Ascending aorta (tissue), 2 donors: ENCODE data around the gene APRT. TPM values are rescaled to one million over a fixed set of nuclear protein-coding genes. Genes with fewer than 3 reads are reported as not detected.

Source experiments
- DNase-seq, 2 donors: peaks; one replicate each; pipeline ENCODE4 v3.0.0-alpha.2; 2019; ENCODE audit warnings: low spot score in 2 of 2
- H3K27ac ChIP-seq, 2 donors: fragments of 200-600 bp; sonication (generic); one replicate each; pipeline ENCODE4 v1.5.1; 2016 to 2017; ENCODE audit warnings: mild to moderate bottlenecking in 1 of 2
- H3K27me3 ChIP-seq: fragments of 200-600 bp; sonication (generic); one replicate; pipeline ENCODE4 v1.5.1; 2017
- H3K36me3 ChIP-seq, 2 donors: fragments of 200-600 bp; sonication (generic); one replicate each; pipeline ENCODE4 v1.5.1; 2016
- H3K4me1 ChIP-seq, 2 donors: fragments of 200-600 bp; sonication (generic); one replicate each; pipeline ENCODE4 v1.5.1; 2016 to 2017; ENCODE audit warnings: mild to moderate bottlenecking in 1 of 2
- H3K4me3 ChIP-seq, 2 donors: fragments of 200-600 bp; sonication (generic); one replicate each; pipeline ENCODE4 v1.5.1; 2016 to 2017; ENCODE audit warnings: mild to moderate bottlenecking in 1 of 2
- H3K9me3 ChIP-seq, 2 donors: fragments of 200-600 bp; sonication (generic); one replicate each; pipeline ENCODE4 v1.5.1; 2016
- intact Hi-C: fragments of 100-400 bp; cut with DNase I; formaldehyde crosslinking; loops from one replicate; pipeline ENCODE4 v1.15.1; 2023
- total RNA-seq: library from RNA; depleted of rRNA; stranded (reverse); fragments of >200 nt; gene quantifications from one replicate; pipeline ENCODE4 v1.1.0, GENCODE V29; 2016
- TF ChIP-seq, protein P1 (sequence below), 3 experiments: fragments of 200-600 bp in 2 of 3; fragments of 450-650 bp in 1 of 3; sonication (generic) in 2 of 3; IDR thresholded peaks; one replicate each; pipeline ENCODE4 v1.5.1; 2016 to 2019; ENCODE audit warnings: antibody characterized with exemption in 3 of 3, mild to moderate bottlenecking in 1 of 3, moderate library complexity in 1 of 3

The APRT gene
- total RNA-seq, 1 donor from 2014 or later = 305 TPM

DNA sequence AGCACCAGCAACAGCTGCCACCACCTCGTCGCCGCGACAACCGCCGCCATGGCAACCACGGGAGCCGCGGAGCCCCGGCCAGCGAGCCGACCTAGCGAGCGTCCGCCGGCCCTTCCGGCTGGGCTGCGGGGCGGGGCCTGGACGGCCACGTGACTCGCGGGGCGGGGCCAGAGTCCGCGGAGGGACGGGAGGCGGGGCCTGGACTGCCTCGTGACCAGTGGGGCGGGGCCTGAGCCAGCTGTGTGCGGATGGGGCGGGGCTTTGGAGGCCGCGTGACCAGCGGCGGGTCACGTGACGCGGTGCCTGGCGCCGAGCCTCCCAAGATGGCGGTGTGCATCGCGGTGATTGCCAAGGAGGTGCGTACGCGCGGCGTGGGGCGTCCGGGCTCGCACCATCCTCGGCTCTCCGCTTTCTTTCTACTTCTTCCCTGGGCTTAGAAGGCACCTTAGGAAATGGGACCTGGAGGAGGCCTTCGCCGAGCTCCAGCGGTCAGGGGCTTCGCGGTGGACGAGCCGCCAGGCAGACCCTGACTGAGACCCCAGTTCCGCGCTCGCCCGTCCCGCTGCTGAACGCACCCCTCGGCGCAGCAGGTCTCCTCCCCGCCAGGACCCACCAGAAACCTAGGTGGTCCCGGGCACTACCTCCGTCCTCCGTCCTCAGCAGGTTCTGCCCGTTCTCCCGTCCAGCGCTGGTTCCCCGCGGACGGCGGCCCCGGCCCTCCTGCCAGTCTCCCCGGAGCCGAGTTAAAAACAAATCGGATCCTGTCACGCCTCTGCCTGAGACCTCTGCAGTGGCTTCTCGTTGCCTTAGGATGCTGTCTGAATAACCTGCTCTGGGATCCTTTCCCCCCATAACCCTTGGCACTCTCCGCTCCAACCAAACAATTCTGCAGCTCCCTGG lies 45.4 kb upstream of the APRT start, which contains the start of the genes GALNS and TRAPPC2L:
GALNS (minus strand) TSS at position 120 of the 900 bp plus-strand sequence; CDS start at position 50, 70 bp downstream.
TRAPPC2L (plus strand) TSS at position 300 of the 900 bp plus-strand sequence; CDS start at position 324, 24 bp downstream.
- H3K4me1 ChIP-seq = peaks cover 13 to 14% of the 10 kb centered on the region in 2 donors
- intact Hi-C loops = loop anchor here (1.0 to 5.0 kb wide), 8 partner anchors 46 to 634 kb away; partner anchors contain the start of genes ANKRD11, APRT, CTU2 and MVD
- H3K9me3 ChIP-seq = no peaks in the 10 kb centered on the region
- peak within 1 kb of the TSS; percentile 64 to 87 for H3K4me3 ChIP-seq
- DNase-seq = peak; percentile 92 to 99
- no peaks in the 10 kb centered on the region for H3K27me3 ChIP-seq
- peak within 1 kb of the TSS; percentile 54 to 66 for H3K27ac ChIP-seq
- peaks cover 30 to 34% of the 10 kb centered on the region in 2 donors for H3K36me3 ChIP-seq
- TF ChIP-seq, protein P1, sequence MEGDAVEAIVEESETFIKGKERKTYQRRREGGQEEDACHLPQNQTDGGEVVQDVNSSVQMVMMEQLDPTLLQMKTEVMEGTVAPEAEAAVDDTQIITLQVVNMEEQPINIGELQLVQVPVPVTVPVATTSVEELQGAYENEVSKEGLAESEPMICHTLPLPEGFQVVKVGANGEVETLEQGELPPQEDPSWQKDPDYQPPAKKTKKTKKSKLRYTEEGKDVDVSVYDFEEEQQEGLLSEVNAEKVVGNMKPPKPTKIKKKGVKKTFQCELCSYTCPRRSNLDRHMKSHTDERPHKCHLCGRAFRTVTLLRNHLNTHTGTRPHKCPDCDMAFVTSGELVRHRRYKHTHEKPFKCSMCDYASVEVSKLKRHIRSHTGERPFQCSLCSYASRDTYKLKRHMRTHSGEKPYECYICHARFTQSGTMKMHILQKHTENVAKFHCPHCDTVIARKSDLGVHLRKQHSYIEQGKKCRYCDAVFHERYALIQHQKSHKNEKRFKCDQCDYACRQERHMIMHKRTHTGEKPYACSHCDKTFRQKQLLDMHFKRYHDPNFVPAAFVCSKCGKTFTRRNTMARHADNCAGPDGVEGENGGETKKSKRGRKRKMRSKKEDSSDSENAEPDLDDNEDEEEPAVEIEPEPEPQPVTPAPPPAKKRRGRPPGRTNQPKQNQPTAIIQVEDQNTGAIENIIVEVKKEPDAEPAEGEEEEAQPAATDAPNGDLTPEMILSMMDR (IDR thresholded peaks at IDR 0.05) = no peak

GRCh38 chr16:88856122-88856827 lies 44.5 kb upstream of the APRT start:
- Histone ChIP-seq H3K9me3 (no peaks in the 10 kb centered on the region), H3K36me3 (peaks cover 22 to 27% of the 10 kb centered on the region in 2 donors), H3K27ac (peak overlapping the region; percentile 54 to 66), H3K27me3 (no peaks in the 10 kb centered on the region), H3K4me3 (peak overlapping the region; percentile 64 to 87), H3K4me1 (peaks cover 13 to 14% of the 10 kb centered on the region in 2 donors)
- DNase-seq = peak in 1 of 2 donors; percentile 67
- TF ChIP-seq, protein P1 (IDR thresholded peaks at IDR 0.05) = no peak
- intact Hi-C loops = loop anchor here (1.0 to 5.0 kb wide), 7 partner anchors 71 to 635 kb away; partner anchors contain the start of genes ANKRD11, CTU2, MVD and PIEZO1

GRCh38 chr16:88855736-88856121 lies 44.0 kb upstream of the APRT start:
- TF ChIP-seq, protein P1 (IDR thresholded peaks at IDR 0.05) = no peak
- no peak for DNase-seq
- Histone ChIP-seq H3K27me3 (no peaks in the 10 kb centered on the region), H3K9me3 (no peaks in the 10 kb centered on the region), H3K4me1 (peaks cover 13 to 14% of the 10 kb centered on the region in 2 donors), H3K4me3 (peak overlapping the region; percentile 64 to 87), H3K36me3 (peaks cover 17 to 22% of the 10 kb centered on the region in 2 donors), H3K27ac (no peak overlapping the region)
- intact Hi-C loops = loop anchor here (1.0 to 5.0 kb wide), 7 partner anchors 71 to 635 kb away; partner anchors contain the start of genes ANKRD11, CTU2, MVD and PIEZO1

DNA sequence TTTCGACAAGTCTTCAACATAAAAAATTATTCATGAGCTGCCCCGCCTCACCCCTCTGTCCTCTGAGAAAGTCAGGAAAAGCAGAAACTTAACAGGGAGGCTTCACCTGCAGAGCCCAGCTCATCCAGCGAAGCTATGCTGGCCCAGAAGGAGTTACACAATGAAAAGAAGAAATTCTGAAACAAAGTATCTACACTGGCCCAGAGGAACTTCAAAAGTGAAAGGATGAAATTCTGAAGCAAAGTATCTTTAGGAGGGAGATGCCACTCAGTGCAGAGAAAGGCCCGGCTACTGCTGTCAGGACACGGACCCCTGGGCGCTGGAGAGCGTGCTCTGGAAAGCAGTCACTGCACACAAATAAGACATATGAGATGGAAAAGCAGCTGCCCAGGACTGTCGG lies 43.4 kb upstream of the APRT start:
- Histone ChIP-seq H3K4me3 (no peak overlapping the region), H3K27ac (no peak overlapping the region), H3K36me3 (peaks cover 11 to 20% of the 10 kb centered on the region in 2 donors), H3K9me3 (no peaks in the 10 kb centered on the region), H3K27me3 (no peaks in the 10 kb centered on the region), H3K4me1 (peaks cover 13 to 14% of the 10 kb centered on the region in 2 donors)
- intact Hi-C loops = loop anchor here (5.0 kb wide), 2 partner anchors 193 to 403 kb away; partner anchors contain the start of genes MVD and ZFPM1
- DNase-seq = no peak
- TF ChIP-seq, protein P1 (IDR thresholded peaks at IDR 0.05) = no peak
